Stomach (tissue), 4 donors: ENCODE measurements around the gene VRK3.

ENCODE experiments used
- CTCF ChIP-seq, 7 experiments: fragments of 450-650 bp in 4 of 7; fragments of 200-600 bp in 3 of 7; sonication (generic) in 3 of 7; IDR thresholded peaks; one replicate each; pipeline ENCODE4 v1.5.1; 2016 to 2019; ENCODE audit warnings: antibody characterized with exemption in 7 of 7, control low read depth in 2 of 7, mild to moderate bottlenecking in 1 of 7
- POLR2A ChIP-seq, 4 donors: fragments of 450-650 bp; IDR thresholded peaks; one replicate each; pipeline ENCODE4 v1.6.1; 2016; ENCODE audit warnings: antibody characterized with exemption in 4 of 4, control low read depth in 2 of 4, mild to moderate bottlenecking in 1 of 4, moderate library complexity in 1 of 4
- POLR2AphosphoS5 ChIP-seq, 3 donors: sonication (generic); formaldehyde crosslinking; IDR thresholded peaks; one replicate each; pipeline ENCODE4 v1.6.1; 2016; ENCODE audit warnings: antibody characterized with exemption in 3 of 3

- TF ChIP-seq POLR2AphosphoS5 (IDR thresholded peaks at IDR 0.05) (no peak), CTCF (IDR thresholded peaks at IDR 0.05) (no peak), POLR2A (IDR thresholded peaks at IDR 0.05) (no peak)
Measured at GRCh38 chr19:49975051-49975450, 50.1 kb downstream of the VRK3 start.
